Stimulated activated CD4-positive, alpha-beta T cell treated with anti-CD3 and anti-CD28 coated beads, Interleukin-12 subunit alpha, Interleukin-12 subunit beta, amount 100 ng/mL, for 24 hours (primary cell): ENCODE measurements around the gene MAP3K20.

Experiments
- DNase-seq, 2 experiments: peaks; one replicate each; pipeline ENCODE4 v3.0.0-alpha.2; 2020; ENCODE audit warnings: low read depth in 2 of 2

MAP3K20 gene

DNA sequence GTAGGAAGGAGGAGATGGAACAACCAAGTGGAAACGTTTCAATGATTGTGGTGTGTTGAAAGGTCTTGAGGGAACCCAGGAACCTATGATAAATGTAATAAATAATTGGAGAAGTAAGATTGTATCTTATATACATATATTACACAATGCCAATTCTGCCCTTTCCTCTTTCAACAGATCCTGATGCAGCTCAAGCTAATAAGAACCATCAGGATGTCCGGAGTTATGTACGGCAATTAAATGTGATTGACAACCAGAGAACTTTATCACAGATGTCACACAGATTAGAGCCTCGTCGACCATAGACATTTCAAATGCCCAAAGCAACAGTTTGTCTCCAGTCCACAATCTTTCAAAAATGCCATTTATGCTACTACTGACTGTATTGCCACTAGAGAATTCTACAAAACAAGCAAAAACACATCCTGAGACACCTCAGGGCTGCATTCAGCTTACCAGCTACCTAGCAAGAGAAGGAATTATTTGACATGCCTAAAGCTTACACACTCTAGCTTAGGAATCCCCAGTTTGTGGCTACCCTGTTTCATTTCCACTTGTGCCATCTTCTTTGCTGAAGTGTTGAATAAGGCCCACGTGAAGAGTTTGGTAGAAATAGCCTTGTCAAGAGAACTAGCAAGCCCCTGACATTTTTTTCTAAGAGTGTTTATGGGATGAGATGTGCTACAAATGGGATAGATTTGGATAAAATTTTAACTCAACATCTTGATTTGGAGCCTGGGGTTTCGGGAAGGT, 24.0 kb upstream of the MAP3K20 start:
- no peak for DNase-seq

DNA sequence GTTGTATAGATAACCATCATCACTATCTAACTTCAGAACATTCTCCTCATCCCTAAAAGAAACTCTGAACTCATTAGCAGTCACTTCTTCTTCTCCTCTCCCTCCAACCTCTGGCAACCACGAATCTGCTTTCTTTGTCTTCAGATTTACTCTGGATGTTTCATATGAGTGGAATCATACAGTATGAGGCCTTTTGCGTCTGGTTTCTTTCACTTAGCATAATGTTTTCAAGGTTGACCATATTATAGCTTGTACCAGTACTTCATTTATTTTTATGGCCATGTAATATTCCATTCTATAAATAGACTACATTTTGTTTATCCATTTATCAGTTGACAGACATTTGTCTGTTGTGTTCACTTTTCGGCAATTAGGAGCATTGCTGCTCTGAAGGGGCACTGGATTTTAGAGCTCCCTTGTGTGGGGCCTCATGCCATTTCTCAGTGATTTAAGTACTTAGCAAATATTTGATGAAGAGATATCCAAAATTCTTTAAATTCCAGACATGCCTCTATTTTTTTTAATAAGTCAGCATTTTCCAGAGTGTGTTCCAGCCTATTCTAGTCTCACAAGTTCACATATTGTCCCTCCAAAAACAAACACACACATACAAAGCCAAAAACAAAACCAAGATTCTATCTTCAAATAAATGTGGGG, 22.5 kb upstream of the MAP3K20 start:
- no peak for DNase-seq

DNA sequence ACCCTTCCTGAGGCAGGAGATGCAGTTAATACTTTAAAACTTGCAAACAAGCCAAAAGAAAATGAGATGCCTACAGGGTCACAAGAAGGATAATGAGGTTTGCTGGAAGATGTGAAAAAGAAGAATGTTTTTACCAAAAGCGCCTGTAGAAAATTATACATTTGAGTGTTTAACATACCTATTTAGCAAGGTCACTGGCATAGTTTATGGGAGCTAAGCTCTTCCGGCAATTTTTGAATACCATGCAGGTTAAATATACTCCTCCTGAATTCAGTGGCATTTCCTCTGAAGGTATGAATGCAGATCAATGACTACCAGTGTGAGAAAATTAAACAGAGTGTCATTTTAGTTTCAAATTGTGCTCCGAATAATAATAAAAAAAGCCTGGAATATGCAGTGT, 21.2 kb upstream of the MAP3K20 start:
- DNase-seq = no peak

DNA sequence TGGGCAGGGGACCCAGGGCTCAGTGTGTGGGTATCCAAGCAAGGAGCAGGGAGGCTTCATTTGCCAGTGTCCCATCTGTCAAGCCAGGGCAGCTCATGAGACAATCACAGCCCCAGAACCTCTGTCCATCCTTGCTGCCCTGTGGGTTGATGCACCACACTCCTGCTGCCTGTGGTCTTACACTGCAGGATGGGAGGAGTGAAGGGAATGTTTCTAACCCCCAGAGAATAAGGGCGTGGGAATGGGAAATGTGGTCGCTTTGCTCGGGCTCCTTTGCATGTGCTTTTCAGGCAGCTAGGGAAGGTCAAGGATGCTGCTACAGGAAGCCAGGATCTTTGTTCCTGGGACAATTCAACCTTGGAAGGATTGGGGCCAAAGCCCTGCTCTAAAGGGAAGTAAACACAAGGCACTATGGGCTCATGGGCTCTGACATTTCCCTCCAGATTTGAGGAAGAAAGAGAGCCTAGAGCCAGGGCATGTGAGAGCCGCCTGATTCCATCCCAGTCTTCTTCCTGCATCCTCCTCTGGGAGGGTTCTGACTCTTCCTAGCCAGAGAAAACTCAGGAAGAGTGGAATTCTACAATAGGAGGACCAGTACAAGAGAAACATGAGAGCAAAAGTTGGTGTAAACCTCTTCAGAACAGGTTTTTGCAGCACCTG, 18.8 kb upstream of the MAP3K20 start:
- no peak for DNase-seq

DNA sequence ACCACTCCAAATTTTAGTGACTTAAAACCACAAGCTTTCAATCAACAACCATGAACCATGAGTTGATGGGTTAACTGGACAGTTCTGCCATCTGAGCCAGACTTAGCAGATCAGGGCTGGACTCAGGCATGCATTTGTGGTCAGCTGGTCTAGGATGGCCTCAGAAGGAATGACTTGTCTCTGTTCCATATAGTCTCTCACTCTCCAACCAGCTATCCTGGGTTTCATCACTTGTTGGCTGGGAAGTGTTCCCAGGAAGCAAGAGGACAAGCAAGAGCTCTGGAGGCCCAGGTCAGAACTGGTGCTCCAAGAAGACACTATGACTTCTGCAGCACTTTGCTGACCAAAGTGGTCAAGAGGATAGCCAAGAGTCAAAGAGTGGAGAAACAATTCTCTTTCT, 17.5 kb upstream of the MAP3K20 start:
- DNase-seq = no peak

DNA sequence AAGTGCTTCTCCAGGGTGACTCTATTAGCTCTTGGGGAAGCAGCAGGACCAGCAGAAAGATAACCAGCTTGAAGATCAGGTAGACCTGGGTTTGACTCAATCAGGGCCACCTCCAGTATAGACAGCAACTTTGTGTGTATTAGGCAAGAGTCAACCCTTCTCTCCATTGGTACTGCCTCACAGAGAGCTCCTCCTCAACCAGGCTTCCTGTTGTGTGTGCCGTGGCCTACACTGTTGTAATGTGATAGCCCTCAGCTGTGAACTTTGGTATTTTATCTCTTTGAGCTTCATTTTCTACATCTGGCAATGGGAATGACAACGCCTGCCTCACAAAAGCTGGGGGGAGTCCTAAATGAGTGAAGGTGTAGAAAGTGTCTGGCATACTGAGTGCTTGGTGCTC, 17.0 kb upstream of the MAP3K20 start:
- DNase-seq = no peak

DNA sequence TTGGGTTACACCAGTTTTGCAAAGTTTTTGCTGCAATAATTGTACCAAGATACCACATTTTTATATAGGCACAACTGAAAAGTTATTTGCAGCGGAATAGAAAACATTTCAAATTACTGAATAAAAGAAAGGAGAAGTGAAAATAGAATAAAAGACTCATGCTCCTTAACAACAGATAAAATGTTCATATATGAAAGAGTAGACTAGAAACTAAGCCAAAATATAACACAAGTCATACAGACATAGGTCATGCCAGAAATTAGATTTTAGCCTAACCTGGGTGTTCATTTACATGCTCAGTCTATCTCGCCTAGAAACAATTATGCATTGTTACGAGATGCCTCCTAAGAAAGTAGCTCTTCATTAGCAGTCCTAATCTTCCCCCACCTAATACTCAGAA, 16.4 kb upstream of the MAP3K20 start:
- no peak for DNase-seq

DNA sequence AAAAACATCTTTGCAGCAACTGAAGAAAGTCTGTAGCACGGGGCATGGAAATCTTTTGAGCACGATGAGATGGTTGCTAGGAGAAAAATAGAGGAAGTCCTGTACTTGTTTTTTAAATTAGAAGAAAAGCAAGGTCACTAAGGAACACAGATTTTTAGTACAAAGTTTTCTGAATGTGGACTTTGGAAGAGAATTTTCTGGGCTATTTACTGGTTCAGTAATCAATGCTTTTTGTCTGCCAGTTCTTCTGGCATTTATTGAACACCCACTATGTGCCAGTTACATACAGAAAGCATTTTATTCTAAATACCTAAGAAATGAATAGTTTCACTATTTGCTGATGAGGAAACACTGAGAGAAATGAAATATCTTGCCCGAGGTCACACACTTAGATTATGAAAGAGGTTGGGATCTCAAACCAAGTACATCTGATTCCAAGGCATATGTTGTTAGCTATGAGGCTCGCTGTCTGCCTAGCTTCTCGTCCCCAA, 15.6 kb upstream of the MAP3K20 start:
- no peak for DNase-seq

DNA sequence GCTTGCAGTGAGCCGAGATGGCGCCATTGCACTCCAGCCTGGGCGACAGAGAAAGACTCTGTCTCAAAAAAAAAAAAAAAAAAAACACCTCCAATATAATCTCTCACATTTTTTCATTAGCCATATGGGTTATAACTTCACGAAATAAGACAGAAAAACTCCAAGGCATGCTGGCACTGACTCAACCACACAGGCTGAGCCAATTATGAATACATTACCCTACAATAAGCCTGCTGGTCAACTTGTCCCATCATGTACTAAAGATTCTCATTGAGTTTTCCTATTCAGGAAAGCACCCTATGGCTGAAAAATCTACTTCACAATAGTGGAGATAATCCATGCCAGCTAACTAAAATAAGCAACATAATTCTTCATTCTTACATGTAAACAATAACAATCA, 12.8 kb upstream of the MAP3K20 start:
- no peak for DNase-seq

DNA sequence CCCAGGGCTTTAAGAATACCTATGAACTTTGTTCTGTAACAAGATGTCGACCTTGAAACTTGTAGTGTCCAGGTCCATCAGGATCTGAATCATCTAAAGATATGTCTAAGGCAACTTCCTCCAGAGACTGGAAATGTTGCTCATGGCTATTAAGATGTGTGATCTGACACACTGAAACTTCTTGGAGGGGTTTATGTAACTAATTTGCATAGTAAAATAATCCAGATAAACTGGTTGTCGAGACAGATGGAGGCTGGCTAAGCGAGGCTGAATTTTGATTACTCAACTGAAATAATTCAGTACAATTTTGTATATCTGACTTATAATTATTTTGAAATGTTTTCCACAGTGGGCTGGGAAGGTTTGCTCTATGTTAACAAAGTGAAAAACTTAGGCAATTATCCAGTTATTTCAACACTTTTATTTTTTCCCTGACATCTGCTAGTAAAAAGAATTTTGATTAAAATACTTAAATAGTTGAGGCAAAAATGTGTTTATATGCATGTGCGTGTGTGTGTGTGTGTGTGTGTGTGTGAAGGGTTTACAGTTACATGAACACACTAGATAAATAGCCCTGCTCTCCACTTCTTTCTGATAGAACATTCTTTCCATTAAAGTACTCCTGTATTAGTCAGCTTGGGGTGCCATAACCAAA, 11.4 kb upstream of the MAP3K20 start:
- no peak for DNase-seq

DNA sequence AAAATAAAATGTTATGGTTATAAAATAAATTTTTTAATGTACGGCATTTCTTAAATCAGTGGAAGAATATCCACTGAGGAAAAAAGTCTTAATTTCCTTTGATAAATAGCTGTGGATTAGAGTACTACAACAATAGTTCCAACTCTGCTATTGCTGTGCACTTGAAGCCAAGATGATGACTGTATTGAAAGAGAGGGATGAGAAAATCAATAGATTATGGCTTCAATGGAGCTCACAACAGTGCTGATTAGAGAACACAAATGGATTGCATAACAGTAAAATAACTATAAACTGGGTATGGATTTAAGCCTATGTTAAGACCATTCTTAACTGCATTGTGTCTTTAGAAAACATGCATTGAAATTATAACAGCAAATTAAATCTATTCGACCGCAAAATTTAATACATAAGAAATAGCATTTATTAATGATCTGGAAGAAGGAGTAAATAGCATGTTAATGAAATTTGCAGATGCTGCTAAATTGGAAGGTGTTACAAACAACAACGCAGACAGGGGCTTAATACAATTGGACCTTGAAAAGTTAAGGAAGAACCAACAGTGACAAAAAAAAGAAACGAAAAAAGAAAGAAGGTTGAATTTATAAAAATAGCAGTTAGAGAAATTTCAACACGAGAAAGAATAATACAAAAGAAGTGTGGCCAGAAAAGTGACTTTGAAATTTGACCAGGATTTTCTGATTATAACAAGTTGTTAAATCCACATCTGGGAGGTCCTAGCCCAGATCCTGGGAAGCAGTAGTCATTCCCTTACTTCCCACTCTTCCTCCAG, 8.6 kb upstream of the MAP3K20 start:
- no peak for DNase-seq

DNA sequence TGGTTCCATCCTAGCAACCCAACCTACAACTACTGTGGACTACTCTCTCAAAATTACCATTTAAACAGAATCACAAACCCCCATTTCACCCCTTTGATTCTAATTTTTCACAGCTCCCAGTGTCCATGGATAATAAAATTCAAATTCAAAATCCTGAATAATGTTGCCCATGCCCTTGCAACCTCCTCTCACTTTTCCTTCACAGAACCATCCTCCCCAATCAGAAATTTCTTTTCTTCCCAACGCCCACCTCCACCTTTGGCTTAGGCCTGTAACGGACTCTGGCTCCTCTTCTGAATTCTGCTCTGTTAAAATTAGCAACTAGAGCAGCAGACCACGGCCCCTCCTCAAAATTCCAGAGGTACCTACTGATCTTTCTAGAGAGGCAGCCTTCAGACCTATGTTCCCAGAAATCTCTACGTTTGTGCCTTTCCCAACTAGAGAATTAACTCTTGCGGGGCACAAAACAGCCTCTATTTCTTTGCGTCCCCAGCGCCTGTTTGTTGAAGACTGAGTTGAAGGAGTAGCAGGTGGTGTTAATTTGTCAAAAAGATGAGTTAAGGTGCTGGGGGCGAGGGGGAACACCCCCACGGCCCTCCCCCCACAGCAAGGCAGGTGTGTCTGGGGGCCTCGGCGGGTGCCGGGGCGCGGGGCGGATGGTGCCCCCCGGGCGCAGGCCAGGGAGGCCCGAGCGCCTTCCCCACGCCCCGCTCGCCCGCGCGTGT, 428 bp upstream of the MAP3K20 start:
- DNase-seq = no peak

DNA sequence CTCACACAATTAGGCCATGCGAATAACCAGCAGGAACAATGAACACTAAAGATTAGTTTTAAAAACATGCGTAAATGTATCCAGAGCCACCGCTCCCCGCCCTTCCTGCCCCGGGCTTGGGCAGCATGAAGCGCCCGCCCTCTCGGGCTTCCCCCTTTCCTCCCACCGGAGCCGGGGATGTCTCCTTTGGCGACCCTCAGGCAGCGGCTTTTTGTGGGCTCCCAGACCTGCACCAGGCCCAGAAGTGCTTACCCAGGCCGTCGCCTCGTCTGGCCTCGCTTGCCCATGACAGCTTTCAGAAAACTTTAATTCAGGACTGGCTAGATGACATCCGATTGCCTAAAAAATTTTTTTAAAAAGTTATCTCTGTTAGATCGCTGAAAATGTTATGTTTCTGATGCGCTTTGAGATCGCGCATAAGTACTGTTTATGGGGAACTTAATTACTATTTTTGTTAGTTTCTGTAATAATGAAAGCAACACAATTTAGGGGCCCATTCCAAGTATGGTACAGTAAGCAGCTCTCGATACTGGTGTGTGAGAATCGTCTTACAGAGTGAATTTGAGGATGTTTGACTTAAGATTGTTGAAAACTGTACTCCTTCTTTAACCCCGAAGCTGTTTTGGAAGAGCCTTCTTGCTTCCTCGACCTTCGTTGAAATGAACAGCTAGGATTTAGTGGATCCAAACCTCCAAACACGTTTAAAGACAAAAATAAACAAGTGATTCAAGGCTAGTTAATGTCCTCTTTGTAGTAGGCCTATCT, 1.1 kb downstream of the MAP3K20 start:
- DNase-seq = peak in 1 of 2 experiments; percentile 6

DNA sequence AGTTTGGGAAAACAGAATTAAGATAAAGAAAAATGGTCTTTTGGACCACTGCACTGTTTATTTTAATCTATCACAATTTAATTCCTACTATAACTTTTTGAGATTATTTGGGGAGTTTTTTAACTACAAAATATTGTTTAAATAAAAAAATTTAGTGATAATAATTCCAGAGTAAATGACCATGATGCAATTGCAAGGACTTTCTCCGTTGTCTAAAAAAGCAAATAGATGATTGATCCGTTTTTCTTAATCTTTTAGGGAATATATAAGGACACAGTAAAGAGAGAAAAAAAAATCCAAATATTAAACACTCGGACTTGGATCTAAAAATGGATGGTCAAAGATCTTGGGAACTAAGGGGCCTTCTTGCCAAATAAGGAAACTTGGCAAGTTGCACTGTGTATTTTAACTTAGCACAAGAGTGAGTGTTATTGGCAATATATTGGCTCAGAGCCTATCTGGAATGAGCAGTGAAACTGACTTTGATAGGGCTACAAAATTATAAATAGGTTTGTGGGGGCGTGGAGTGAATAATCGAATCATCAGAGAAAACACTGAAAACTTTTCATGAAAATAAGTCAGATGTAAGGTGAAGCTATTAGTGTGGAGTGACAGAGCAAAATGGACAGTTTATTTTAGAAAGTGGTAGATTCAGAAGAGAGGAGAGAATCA, 2.0 kb downstream of the MAP3K20 start:
- no peak for DNase-seq

DNA sequence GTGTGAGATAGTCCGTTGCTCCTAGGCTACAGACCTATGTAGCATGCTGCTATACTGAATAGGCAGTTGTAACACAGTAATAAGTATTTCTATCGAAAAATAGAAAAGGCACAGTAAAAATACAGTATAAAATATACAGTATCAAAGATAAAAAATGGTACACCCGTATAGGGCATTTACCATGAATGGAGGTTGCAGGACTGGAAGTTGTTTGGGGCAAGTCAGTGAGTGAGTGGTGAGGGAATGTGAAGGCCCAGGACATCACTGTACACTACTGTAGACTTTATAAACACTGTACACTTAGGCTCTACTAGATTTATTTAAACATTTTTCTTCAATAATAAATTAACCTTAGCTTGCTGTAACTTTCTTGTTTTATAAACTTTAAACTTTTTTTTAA, 3.5 kb downstream of the MAP3K20 start:
- no peak for DNase-seq

DNA sequence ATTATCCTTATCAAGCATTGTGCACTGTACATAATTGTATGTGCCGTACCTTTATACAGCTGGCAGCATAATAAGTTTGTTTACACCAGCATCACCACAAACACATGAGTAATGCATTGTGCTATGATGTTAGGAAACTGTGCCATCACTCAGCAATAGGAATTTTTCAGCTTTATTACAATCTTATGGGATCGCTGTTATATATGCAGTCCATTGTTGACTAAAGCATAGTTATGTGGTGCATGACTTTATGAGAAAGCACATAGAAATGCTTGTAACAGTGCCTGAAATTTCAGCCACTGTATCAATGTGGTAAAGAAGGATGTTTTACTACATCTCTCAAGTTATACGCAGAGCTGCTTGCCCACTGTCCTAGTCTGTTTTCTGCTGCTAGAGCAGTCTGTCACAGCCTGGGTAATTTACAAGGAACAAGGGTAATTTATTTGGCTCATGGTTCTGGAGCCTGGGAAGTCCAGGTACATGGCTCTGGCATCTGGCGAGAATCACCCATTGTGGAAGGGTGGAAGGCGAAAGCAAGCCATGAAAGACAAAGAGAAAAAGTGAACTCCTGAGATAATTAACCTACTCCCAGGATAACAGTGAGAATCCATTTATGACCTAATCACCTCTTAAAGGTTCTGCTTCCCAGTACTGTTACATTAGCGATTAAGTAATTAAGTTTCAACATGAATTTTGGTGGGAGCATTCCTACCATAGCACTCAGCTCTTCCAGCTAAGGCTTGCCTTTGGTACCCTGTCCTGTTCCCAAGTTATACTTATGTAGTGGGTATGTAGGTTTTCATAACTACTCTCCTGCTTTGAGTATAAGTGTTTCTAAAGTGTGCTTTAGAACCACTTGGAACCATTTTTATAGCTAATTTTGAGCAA, 4.6 kb downstream of the MAP3K20 start:
- no peak for DNase-seq

DNA sequence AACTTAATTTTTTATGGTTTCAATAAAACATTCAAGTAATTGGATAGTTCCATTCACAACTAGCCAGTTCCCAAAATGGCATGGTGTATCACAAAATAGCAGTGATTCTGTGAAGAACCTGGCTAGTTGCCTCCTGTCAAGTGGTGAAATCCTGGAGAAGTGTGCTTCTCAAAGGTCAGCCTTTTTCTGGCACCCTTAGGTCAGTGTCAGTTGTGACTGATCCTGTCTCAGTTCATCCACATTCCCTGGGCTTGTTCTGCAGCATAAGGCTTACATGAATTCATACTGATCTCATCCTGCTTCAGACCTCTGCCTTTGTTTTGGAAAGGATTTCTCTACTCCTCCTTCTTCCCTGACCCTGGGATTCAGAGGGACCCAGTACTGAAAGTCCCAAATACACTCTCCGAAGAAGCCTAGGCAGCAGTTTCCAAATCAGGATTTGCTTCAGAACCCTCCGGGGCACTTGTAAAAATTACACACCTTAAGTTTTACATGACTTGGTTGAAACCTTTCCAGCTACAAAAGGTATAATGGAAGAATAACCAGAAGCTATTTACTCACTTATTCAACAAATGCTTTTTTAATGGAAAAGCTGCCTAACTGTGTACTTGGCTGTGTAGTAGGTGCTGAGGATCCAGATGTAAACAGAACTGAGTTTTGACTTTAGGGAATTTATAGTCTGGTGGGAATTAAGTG, 11.0 kb downstream of the MAP3K20 start:
- no peak for DNase-seq

DNA sequence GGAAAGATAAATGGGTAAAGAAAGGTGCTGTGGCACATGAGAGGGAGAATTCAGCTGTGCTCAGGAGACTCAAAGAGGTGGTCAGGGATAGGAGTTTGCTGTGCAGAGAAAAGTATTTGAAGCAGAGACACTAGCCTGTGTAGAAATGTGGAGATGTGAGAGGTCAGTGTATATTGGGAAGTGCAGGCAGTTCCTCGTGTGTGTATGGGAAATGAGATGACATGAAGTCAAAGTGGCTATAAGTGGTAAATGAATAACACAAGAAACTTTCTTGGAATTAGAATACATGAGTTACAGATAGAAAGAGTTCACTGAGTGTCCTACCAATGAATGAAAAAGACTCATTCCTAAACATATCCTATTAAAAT, 11.6 kb downstream of the MAP3K20 start:
- DNase-seq = no peak
